HL-60/S4 treated with phorbol 12-myristate 13-acetate at 8.2 ng/mL for 4 days and 3 days (cell line): ENCODE measurements around the gene RASSF4.

Experiments used
- in situ Hi-C: fragments of 300-500 bp; cut with MboI; formaldehyde crosslinking; loops from 2 replicates; pipeline ENCODE4 v1.15.0; 2022; ENCODE audit warnings: low sequenced_read_pairs

RASSF4 gene

DNA sequence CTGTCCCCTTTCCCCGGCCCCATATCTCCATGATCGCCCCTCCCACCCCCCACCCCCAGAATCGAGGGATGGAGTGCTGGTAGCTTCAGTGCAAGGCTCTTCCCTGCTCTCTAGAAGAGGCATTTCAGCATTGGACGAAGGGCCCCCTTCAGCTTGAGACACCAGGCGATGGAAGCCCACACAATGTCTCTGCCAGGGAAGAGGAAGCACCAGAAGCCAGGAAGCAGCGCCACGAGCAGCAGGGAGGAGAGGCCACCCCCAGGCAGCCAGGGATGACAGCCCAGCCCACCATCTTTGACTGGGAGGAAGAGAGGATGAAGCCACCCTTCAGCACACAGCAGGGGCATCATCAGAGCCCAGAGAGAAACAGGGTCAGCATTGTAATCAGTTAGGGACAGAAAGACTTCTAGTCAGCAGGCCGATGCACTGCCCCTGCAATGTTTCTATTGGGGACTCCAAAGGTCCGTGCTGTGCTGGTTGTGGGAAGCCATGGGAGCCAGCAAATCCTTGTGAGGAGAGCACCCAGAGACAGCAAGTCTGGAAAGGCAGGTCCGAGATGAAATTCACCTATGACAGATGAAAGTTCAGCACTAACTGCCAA, 32.8 kb upstream of the RASSF4 start:
- in situ Hi-C loops: no loop called here

DNA sequence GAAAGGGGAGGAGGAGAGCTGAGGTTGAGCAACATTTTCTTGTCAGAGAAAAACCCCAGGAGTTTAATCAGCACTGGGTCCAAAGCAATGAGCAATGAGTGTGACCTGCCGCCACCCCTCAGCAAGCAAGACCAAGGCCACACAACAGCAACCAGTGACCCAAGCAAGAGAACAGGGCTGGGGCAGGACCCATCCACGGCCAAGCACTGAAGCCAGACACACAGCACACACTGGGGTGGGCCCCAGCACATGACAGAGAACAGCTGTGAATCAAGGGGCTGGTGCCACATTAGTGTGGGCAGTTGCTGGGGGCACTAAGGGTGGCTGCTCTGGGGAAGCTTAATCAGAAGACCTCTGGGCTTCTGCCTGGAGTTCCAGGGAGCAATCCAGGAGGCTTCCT, 32.2 kb upstream of the RASSF4 start:
- in situ Hi-C loops: no loop called here

DNA sequence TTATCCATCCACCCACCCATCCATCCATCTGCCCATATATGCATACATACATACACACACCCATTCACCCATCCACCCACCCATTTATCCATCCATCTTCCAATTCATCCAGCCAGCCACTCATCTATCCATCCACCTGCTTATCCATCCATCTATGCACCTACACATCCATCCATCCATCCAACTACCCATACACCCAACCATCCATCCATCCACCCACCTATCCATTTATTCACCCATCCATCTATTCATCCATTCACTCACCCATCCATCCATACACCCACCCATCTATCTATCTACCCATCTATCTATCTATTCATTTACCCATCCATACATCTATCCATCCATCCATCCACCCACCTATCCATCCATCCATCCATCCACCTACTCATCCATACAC, 31.1 kb upstream of the RASSF4 start:
- in situ Hi-C loops: no loop called here

DNA sequence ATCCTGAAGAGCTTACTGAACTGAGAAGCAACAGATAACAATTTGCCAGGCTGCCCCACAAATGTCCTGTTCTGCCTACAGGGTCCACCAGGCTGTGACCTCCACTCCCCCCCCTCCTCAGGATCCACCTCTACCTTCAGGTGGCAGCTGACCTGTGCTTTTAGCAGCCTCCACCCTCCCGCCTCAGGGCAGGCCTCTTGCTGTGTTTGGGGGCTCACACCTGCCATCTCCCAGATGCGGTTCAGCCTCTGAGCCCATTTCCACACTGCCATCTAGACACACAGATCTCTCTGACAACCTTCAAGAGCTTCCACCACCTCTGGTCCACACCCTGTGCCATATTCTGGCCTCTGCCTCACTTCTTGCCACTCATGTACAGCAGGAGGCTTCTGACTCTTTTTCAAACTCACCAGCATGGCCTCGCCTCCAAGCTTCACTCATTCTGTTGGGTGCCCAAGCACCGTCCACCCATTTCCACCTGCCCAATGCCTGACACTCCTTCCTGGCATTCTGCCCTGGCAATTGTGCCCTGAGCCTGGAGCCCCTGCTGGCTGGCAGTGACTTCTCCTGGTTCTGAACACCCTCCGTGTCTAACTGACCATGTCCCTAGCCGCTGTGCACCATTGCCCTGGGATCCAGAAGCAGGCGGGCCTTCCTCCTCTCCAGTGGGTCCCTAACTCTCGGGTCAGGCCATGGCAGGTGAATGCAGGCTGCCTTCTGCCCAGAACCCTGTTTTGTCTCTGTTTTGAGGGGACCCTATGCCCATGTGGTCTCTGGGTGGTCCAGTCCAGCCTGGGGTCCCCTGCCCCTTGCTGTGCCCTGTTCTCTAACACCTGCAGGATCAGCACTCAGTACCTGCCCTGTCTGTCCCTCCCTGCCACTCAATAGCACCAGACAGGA, 30.0 kb upstream of the RASSF4 start:
- in situ Hi-C loops: no loop called here

DNA sequence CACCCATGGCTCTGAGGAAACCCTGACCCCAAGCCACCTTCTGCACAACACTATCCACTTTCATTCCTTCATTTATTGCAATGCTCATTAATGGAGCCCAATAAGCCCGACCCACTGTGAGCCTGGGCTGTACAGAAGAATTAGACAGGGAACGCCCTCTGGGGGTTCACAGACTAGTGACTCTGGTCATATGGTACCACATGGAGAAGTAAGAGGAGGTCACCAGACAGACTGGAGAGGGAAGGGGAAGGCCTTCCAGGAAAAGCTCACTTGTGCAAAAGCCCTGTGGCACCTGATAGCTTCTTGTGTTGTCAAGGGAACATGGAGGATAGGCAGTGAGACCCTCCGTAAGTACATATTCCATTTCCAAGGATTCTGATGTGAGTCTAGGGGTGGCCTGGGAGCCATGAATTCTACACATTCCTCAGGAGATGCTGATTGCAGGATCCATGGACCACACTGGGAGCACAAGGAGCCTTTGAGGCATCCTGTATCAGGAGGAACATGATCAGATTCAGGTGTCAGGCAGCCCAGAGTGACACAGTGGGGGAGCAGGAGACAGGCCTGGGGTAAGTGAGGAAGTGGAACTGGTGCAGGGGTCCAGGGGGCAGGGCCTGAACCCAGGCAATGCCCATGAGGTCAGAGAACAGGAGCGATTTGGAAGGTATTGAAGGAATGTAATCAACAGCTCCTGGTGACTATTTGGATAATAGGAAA, 28.5 kb upstream of the RASSF4 start:
- in situ Hi-C loops: no loop called here

DNA sequence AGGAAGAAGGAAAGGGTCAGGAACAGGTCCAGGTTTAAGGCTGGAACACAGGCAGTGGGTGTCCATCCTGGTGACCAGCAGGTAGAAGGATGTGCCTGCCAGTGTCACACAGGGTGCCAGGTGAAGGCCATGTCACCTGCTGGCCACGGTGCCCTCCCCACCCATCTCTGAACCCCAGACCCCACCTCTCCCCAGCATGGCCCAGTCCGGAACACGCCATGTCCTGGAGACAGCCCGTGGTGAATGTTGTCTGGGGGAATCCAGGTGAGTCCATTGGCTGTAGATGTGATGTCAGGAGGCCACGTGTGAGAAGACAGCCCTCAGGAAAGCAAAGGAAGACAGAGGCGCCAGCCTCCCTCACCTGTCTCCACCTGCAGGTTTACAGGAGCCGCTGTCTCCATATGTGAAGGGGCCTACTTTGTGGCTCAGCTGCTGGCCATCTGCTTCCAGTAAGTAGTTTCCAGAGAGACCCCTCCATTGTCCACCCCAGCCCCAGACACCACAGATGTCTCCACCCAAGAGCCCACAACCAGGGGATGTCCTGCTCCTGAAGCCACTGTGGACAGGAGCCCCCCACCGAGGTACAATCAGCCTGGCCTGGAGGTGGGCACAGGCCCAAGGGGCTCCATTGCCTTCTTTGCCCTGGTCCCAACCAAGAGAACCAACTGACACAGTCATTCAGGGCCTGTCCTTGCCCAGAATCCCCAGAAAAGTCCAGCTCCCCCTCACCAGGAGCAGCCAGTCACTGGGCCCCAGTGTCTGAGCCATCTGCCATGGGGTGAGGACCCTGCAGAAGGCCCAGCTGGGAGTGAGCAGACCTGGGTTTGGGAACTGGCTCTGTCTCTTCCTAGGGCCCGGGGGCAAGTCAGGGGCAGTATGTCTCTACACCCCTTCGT, 27.7 kb upstream of the RASSF4 start:
- in situ Hi-C loops: no loop called here

DNA sequence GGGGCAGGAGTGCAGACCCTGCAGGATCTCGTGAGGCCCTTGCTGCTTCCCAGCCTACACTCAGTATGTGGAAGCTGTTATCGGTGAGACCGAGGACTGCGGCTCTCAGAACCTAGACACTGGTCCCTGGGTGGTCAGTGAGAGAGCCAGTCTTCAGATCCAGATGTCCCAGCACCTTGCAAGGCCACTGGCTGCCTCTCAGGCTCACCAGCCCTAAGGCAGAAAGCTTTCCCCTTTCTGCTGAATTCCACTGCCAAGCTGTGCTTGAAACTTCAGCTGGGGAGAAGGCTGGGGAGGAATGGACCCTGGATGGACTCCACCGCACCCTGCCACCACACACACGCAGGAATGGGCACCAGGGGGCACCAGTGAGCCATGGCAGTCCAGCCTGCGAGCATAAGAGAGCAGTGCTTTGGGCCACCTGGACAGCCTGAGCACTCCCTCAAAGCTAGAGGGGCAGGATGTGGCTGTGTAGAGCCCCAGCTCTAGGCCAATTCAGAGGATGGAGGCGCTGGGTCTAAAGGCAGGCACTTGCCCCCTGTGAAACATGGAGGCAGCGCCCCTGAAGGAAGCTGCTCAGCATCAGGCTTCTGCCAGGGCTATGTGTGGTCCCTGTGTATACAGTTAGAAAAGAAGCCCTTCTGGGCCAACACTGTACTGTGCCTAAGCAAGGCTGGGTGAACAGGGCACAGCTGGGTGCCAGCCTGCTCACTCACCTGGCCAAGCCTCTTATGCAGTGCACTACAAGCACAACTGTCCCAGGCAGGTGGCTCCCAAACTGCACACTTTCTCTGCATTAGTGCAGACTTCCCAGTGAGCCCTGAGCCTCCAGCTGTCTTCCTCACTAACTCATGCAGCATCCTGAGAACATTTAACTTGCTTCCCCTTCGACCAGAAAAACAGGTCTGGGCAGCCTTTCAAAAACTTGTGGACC, 26.8 kb upstream of the RASSF4 start:
- in situ Hi-C loops: no loop called here

DNA sequence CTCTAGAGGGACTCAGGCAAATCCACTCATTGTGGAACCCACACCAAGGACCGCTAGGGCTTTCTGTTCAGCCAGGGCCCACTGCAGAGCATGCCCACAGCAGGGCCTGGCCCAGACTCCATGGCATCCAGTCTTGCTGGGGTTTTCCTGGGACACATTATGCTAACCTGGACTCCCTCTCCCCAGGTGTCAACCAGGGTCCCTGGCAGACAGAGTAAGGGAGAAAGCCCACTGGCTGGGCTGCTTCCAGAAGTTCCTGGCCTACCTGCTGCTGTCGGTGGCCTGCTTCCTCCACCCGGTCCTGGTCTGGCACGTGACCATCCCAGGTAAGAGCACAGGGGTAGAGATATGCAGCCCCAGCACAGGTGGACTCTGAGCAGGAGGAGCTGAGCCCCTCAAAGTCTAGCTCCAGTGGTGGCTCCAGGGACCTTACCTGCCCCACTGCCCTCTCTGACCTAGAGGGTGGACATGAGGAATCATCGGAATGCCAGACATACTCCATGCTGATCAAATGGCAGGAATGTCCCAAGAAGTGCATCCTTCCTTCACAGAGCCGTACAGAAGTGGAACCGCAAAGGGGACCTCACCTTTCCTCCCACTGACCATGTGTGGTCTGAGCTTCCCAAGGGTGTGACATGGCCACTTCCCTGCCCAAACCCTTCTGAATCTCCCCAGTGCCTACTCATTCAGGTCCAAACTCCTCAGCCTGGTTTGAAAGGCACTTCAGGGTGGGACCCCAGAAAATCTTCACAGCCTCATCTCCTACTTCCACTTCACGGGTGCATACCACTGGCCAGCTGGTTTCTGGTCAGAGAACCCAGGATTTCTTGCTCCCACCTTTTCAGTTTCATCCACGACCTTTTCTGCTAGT, 25.9 kb upstream of the RASSF4 start:
- in situ Hi-C loops: no loop called here

DNA sequence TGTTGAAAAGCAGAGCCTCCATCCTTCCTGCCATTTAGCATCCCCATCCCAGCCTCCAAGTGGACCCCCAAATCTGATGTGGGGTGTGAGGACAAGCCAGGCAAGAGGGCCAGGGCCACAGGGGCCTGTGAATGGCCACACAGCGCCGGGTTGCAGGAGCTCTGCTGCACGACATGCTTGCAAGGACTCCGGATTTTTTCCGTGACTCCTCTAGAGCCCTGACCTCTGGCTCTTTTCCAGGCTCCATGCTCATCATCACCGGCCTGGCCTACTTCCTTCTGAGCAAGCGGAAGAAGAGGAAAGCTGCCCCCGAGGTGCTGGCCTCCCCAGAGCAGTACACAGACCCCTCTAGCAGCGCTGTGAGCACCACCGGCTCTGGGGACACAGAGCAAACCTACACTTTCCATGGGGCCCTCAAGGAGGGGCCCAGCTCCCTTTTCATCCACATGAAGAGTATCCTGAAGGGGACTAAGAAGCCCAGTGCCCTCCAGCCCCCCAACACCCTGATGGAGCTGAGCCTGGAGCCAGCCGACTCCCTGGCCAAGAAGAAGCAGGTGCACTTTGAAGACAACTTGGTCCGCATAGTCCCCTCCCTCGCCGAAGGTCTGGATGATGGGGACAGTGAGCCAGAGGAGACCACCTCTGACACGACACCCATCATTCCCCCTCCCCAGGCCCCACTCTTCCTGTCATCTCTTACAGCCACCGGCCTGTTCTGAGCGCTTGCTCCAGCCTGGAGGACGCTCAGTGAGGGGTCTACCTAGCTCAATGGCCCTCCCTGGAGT, 25.0 kb upstream of the RASSF4 start:
- in situ Hi-C loops: no loop called here

DNA sequence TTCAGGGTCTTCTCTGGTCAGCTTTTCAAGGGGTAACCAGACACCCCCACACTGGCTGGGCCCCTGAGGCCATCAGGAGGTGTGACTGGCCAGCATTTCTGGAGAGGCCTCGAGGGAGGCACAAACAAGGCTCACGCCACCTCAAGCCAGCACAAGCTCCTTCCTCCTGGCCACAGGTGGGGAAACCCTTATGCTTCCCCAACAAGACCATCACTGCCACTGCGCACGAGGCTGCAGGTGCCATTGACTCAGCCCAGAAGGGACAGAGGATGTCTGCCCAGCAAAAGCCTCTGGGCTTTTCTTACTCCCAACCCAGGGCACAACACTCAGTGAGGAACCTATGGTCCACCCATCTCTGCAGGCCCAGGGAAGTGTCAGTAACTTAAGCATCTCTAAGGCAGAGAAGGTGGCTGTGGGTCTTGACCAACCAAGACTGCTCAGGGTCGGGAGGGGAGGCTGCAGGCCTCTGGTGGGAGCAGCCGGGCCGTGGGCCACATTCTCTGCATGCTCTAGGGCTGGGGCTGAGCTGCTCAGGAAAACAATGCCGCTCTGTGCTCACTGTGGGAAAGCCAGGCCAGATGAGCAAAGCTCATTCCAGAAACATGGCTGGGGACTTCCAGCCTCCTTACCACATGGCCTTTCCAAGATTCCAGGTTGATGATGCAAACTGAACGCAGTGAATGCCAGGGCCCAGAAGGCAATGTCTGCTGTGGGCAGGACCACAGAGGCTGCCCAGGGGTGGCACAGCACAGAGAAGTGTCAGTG, 24.2 kb upstream of the RASSF4 start:
- in situ Hi-C loops: no loop called here

DNA sequence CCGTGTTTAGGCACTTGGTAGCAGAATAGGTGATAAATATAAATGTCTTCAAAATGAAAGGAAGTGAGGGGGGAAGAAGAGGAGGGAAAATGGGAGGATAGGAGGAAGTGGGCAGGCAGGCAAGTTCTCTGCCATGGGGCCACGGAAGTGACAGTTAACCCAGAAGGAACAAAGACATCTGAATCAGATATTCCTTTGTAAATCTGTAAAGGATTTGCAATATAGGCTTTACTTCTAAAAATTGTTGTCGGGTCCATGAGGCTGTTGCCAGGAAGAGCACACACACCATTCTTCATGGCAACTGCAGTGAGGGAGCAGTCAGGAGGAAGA, 23.7 kb upstream of the RASSF4 start:
- in situ Hi-C loops: no loop called here

DNA sequence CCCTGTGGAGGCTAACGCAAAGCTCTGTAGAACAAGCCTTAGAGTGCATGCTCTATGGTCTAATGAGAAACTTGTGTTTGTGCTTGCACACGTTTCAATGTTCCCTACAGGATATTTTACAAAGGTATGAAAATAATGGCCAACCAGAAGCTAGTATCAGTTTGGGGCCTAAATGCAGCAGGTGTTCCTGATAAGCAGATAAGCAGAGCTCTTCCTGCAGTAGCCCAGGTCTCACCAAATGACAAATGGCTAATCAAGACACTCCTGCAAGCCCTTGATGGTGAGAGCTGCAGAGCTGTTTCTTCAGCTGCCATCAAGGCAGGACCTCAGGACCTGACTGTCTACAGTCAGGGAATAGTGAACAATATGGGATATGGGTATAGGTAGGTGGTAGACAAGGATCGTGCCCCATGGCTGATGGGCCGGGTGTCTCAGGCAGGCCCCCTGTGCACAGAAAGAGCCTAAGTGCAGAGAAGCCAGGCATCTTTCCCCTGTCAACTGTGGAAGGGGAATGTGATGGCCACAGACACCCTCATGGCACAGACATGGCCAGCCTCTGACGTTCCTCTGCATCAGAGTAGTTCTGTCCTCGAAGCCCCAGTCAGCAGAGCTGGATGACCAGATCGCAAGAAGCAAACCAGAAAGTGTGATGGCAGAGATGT, 23.2 kb upstream of the RASSF4 start:
- in situ Hi-C loops: no loop called here

DNA sequence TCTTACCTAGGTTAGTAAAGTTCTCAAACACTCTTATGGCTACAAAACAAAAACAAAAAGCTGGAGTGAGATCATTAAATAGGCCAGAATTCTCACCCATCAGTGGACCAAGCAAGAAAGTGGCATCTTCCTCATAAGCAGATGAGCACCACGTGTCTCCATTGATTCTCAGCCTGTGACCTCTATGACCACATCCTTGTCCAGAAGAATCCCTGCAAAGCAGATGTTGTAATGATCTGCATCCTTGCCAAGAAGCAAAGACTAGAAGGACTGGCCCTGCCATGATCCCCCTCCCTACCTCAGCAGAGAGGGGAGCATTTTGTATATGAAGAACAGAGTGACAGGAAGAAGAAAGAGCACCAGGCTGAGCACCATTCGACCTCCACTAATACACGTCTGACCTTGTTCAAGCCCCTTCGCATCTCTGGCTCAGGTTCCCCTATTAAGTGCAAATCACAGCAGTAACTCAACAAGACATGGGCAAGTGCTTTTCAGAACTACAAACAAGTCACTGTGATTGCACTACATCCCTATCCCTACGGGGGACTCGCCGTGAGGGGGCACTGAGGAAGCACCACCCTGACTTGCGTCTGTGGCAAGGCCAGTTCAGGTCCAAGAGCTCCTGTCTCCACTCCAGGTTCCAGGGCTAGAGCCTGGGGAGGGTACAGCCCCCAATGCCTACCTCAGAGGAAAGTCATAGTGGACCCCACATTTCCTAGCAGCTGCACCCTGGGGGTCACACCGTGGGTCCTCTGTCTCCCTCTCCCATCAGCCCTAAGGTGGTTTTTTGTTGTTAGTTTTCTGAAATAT, 22.2 kb upstream of the RASSF4 start:
- in situ Hi-C loops: no loop called here

DNA sequence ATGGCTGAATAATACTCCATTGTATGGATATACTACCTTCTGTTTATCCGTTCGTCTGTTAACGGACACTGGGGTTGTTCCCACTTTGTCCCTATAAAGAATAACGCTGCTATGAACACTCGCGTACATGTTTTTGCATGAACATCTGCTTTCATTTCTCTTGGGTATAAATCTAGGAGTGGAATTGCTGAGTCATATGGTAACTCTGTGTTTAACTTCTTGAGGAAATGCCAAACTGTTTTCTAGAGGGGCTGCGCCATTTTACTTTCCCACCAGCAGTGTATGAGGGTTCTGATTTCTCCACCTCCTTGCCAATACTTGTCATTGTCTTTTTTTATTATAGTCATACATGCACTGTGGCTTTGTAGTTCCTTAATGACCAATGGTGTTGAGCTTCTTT, 20.6 kb upstream of the RASSF4 start:
- in situ Hi-C loops: no loop called here

DNA sequence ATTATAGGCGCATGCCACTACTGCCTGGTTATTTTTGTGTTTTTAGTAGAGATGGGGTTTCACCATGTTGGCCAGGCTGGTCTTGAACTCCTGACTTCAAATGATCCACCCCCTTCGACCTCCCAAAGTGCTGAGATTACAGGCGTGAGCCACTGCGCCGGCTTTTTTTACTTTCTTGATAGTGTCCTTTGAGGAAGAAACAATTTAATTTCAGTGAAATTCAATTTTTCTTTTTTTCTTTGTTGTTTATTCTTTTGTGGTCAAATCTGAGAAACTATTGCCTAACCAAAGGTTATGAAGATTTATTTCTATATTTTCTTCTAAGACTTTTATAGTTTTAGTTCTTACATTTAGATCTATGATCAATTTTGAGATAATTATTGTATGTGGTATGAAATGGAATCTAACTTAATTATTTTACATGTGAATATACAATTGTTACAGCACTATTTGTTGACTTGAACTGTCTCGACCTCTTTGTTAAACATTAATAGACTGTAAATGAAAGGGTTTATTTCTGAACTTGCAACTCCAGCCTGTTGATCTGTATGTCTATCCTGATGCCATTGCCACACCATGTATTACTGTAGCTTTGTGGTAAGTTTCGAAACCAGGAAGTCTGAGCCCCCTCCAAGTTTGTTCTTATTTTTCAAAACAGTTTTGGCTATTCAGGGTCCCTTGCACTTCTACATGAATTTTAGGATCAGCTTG, 19.8 kb upstream of the RASSF4 start:
- in situ Hi-C loops: no loop called here

DNA sequence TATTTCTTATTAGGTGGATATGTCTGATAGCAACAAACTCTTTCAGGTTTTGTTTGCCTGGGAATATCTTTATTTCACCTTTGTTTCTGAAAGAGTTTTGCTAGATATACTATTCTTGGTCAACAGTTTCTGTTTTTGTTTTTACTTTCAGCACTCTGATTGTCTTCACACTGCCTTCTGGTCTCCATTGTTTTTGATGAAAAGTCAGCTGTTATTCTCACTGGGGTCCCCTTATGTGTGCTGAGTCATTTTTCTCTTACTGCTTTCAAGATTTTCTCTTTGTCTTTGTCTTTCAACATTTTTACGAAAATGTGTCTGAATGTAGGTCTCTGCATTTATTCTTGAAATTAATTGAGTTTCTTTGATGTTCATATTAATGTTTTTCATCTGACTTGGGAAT, 15.2 kb upstream of the RASSF4 start:
- in situ Hi-C loops: no loop called here
